K562 (cell line): Measurements from ENCODE around the gene BOC. TPM values are rescaled to one million over a fixed set of nuclear protein-coding genes. Genes with fewer than 3 reads are reported as not detected.

ENCODE experiments used
- ATAC-seq: fragments of 200-7000 bp; cut with Tn5 transposase; 3 replicates; pipeline ENCODE4 v1.9.1; 2020; ENCODE audit warnings: moderate library complexity
- BruUV-seq: library from RNA; stranded (reverse); fragments of 400-500 nt; replicated peaks from 2 replicates; lab custom pipeline; 2021; lab: Mats Ljungman, UMichigan
- CTCF ChIA-PET: fragments of 300-600 bp; formaldehyde crosslinking; extraction: SDS; loops from one replicate; lab custom pipeline; 2021; ENCODE audit warnings: low intra/inter-chr PET ratio; lab: Yijun Ruan, JAX
- POLR2A ChIA-PET: fragments of 300-600, 350-650 bp; sonication (Branson Sonifier 250); formaldehyde crosslinking; extraction: SDS; loops from one replicate; lab custom pipeline; 2021; ENCODE audit warnings: antibody characterized with exemption, inconsistent platforms; lab: Yijun Ruan, JAX
- DNase-seq, 4 experiments: peaks; one replicate each; pipeline versions ENCODE4 v3.0.0 to v3.0.0-alpha.2; 2011 to 2018; ENCODE audit warnings: low spot score in 3 of 4, mixed read lengths in 3 of 4; ENCODE audit errors: extremely low read depth in 1 of 4
- FAIRE-seq: peaks from 2 replicates; lab custom pipeline; 2011; peaks lifted over from hg19 to GRCh38; lab: Jason Lieb, UNC
- H2AFZ ChIP-seq: 2 replicates; pipeline ENCODE4 v1.6.0; 2011; ENCODE audit warnings: low read depth, low read length, control low read depth, inconsistent platforms
- H3K27ac ChIP-seq: fragments of 200-600 bp; 3 replicates; pipeline ENCODE4 v1.8.0; 2011; ENCODE audit warnings: low read depth, mild to moderate bottlenecking, control low read depth, inconsistent platforms, low read length, moderate library complexity, mixed read lengths; ENCODE audit errors: extremely low read depth
- H3K27me3 ChIP-seq, 2 experiments: fragments of 300-600 bp in 1 of 2; 2 replicates in 1 of 2; 3 replicates in 1 of 2; pipeline versions ENCODE4 v1.6.0 to v1.8.0; 2011; ENCODE audit warnings: inconsistent platforms in 2 of 2, low read length in 2 of 2, mild to moderate bottlenecking in 1 of 2, mixed read lengths in 1 of 2, moderate library complexity in 1 of 2; ENCODE audit not compliant: control insufficient read depth in 2 of 2, insufficient read depth in 2 of 2
- H3K36me3 ChIP-seq: fragments of 300-600 bp; 3 replicates; pipeline ENCODE4 v1.8.0; 2011; ENCODE audit warnings: mild to moderate bottlenecking, low read length, inconsistent platforms; ENCODE audit not compliant: control insufficient read depth, insufficient read depth
- H3K4me1 ChIP-seq, 2 experiments: fragments of 200-600 bp in 1 of 2; replicated peaks in 1 of 2; 2 replicates in 1 of 2; 3 replicates in 1 of 2; pipeline versions ENCODE4 v1.5.1 to v1.8.0; 2011; ENCODE audit warnings: inconsistent platforms in 2 of 2, low read length in 2 of 2, mild to moderate bottlenecking in 1 of 2, mixed read lengths in 1 of 2, moderate library complexity in 1 of 2; ENCODE audit not compliant: control insufficient read depth in 2 of 2, insufficient read depth in 2 of 2
- H3K4me2 ChIP-seq: 2 replicates; pipeline ENCODE4 v1.6.1; 2011; ENCODE audit warnings: low read length, control low read depth, inconsistent platforms, mixed read lengths; ENCODE audit not compliant: insufficient read depth
- H3K4me3 ChIP-seq: fragments of 200-600 bp; sonication (generic), shearing (Covaris generic); 2 replicates; pipeline ENCODE4 v1.5.1; 2016; ENCODE audit warnings: control low read depth, inconsistent platforms
- H3K79me2 ChIP-seq: fragments of 200-600 bp; 3 replicates; pipeline ENCODE4 v1.8.0; 2011; ENCODE audit warnings: low read length, inconsistent platforms; ENCODE audit not compliant: control insufficient read depth, insufficient read depth
- H3K9ac ChIP-seq, 2 experiments: 2 replicates each; pipeline versions ENCODE4 v1.6.0 to v1.6.1; 2011; ENCODE audit warnings: low read depth in 2 of 2, low read length in 2 of 2, control low read depth in 1 of 2, inconsistent platforms in 1 of 2, mild to moderate bottlenecking in 1 of 2, mixed read lengths in 1 of 2; ENCODE audit not compliant: insufficient read depth in 1 of 2
- H3K9me1 ChIP-seq: one replicate; pipeline ENCODE4 v1.6.0; 2011; ENCODE audit warnings: inconsistent platforms, mild to moderate bottlenecking, low read length, moderate library complexity; ENCODE audit not compliant: control insufficient read depth, insufficient read depth
- H3K9me3 ChIP-seq: replicated peaks from 2 replicates; pipeline ENCODE4 v1.5.1; 2011; ENCODE audit warnings: low read depth, low read length, inconsistent platforms; ENCODE audit not compliant: control insufficient read depth, insufficient read depth
- H4K20me1 ChIP-seq: replicated peaks from 2 replicates; pipeline ENCODE4 v1.6.1; 2011; ENCODE audit warnings: low read length, inconsistent platforms, mixed read lengths; ENCODE audit not compliant: control insufficient read depth, insufficient read depth
- ARID2 ChIP-seq: fragments of 450-650 bp; IDR thresholded peaks from 2 replicates; pipeline ENCODE4 v1.6.1; 2017; ENCODE audit warnings: antibody characterized with exemption, mild to moderate bottlenecking
- COPS2 ChIP-seq: fragments of 450-650 bp; conservative IDR thresholded peaks from 2 replicates; pipeline ENCODE4 v1.6.1; 2016; ENCODE audit warnings: mild to moderate bottlenecking, moderate library complexity
- HDAC2 ChIP-seq: fragments of 450-650 bp; IDR thresholded peaks from 2 replicates; pipeline ENCODE4 v1.6.1; 2016; ENCODE audit warnings: mild to moderate bottlenecking
- KLF1 ChIP-seq: fragments of 450-650 bp; IDR thresholded peaks from 2 replicates; pipeline ENCODE4 v1.6.1; 2016; ENCODE audit warnings: missing genetic modification characterization, missing compliant biosample characterization
- PTRF ChIP-seq: fragments of 450-650 bp; IDR thresholded peaks from 2 replicates; pipeline ENCODE4 v1.6.1; 2016; ENCODE audit warnings: mild to moderate bottlenecking, missing genetic modification characterization, missing compliant biosample characterization
- PURB ChIP-seq: sonication (generic); formaldehyde crosslinking; IDR thresholded peaks from 2 replicates; pipeline ENCODE4 v1.9.0; 2021; ENCODE audit warnings: low read depth, mild to moderate bottlenecking, missing genetic modification reagents
- RAD21 ChIP-seq, 2 experiments: fragments of 250-450 bp in 1 of 2; fragments of 450-650 bp in 1 of 2; sonication (Bioruptor Pico) in 1 of 2; formaldehyde crosslinking in 1 of 2; IDR thresholded peaks in 1 of 2; conservative IDR thresholded peaks in 1 of 2; 2 replicates each; pipeline versions ENCODE4 v1.4.0 to v1.8.0; 2020 to 2022; ENCODE audit warnings: mild to moderate bottlenecking in 2 of 2, moderate library complexity in 1 of 2
- SFPQ ChIP-seq: fragments of 200-400 bp; formaldehyde crosslinking; IDR thresholded peaks from 2 replicates; pipeline ENCODE4 v1.6.1; 2017; ENCODE audit warnings: mild to moderate bottlenecking, low read depth, low read length, moderate library complexity
- TCF3 ChIP-seq: sonication (generic); formaldehyde crosslinking; IDR thresholded peaks from 2 replicates; pipeline ENCODE4 v1.4.0; 2020; ENCODE audit warnings: mild to moderate bottlenecking, missing genetic modification reagents
- ZBTB1 ChIP-seq: sonication (generic); formaldehyde crosslinking; IDR thresholded peaks from 2 replicates; pipeline ENCODE4 v1.8.1; 2023; ENCODE audit warnings: missing genetic modification reagents, low read depth, mild to moderate bottlenecking, borderline replicate concordance
- ZNF76 ChIP-seq: fragments of 250-450 bp; sonication (Bioruptor Pico); IDR thresholded peaks from 2 replicates; pipeline ENCODE4 v1.4.0; 2020; ENCODE audit warnings: mild to moderate bottlenecking, moderate library complexity, borderline replicate concordance
- WGBS: fragments of 100-300 bp; shearing (Covaris generic); methylation state at CpG from one replicate; pipeline ENCODE4 v1.1.6; 2016; ENCODE audit warnings: low coverage, mixed read lengths; ENCODE audit not compliant: insufficient coverage; ENCODE audit errors: missing lambda C conversion rate; 5-methylcytosine and 5-hydroxymethylcytosine counted together
- in situ Hi-C: fragments of 300-500 bp; cut with MboI; formaldehyde crosslinking; loops from 4 replicates; pipeline ENCODE4 v1.15.0; 2018; ENCODE audit warnings: inconsistent platforms, mixed read lengths
- intact Hi-C: fragments of 100-400 bp; cut with micrococcal nuclease; formaldehyde crosslinking; loops from 2 replicates; pipeline ENCODE4 v1.14.2; 2022
- polyA plus RNA-seq, 8 experiments: library from polyadenylated mRNA; depleted of rRNA in 4 of 8; stranded (reverse) in 5 of 8; unstranded in 3 of 8; fragments of >200 nt; fragmentation: Nextera tagmentation in 2 of 8; fragmentation: Illumina TruSeq in 1 of 8; extraction: Ambion mirVana in 2 of 8; extraction: Trizol in 1 of 8; gene quantifications; 2 replicates each; pipeline versions ENCODE4 v1.2.1 to v1.2.3, GENCODE V29; 2011 to 2014; ENCODE audit warnings: inconsistent platforms in 1 of 8, missing spikeins in 1 of 8
- total RNA-seq, 7 experiments: library from RNA; depleted of rRNA in 6 of 7; stranded (reverse); fragments of >200 nt in 6 of 7; fragmentation: Illumina TruSeq in 2 of 7; extraction: Trizol in 2 of 7; gene quantifications; 2 replicates each; pipeline versions ENCODE4 v1.2.1 to v1.2.3, GENCODE V29; 2011 to 2021; ENCODE audit warnings: low replicate concordance in 1 of 7

Gene BOC
- total and polyA plus RNA-seq, 9 of the 15 experiments (the other 6 are each of a cell fraction or from before 2014, with no cell fraction given): not detected

GRCh38 chr3:113240841-113241240, 29.5 kb downstream of the BOC start:
- intact Hi-C loops: no loop called here
- H3K4me1 ChIP-seq: no peaks in the 10 kb centered on the region
- no peak overlapping the region for H2AFZ ChIP-seq
- H3K9me1 ChIP-seq: no peaks in the 10 kb centered on the region
- no peaks in the 10 kb centered on the region for H3K9me3 ChIP-seq
- H3K27me3 ChIP-seq: peaks cover 0 to 5% of the 10 kb centered on the region in 2 experiments; a peak in 1 of 5 replicates
- no peaks in the 10 kb centered on the region for H3K79me2 ChIP-seq
- POLR2A ChIA-PET: no interaction called here
- H3K9ac ChIP-seq: no peak overlapping the region
- no peaks in the 10 kb centered on the region for H4K20me1 ChIP-seq
- H3K36me3 ChIP-seq: no peaks in the 10 kb centered on the region
- no peak for TF ChIP-seq HDAC2
- TF ChIP-seq PURB (CRISPR knock-in tag): no peak
- TF ChIP-seq RAD21 (CRISPR knock-in tag; conservative IDR thresholded peaks at IDR 0.05 in 1 of 2, IDR thresholded peaks at IDR 0.05 in 1 of 2): no peak
- TF ChIP-seq COPS2: no peak
- TF ChIP-seq KLF1 (tag): no peak
- TF ChIP-seq ARID2: no peak
- no peak for TF ChIP-seq ZNF76 (CRISPR knock-in tag)
- TF ChIP-seq SFPQ: no peak
- TF ChIP-seq PTRF (tag): no peak
- TF ChIP-seq TCF3: no peak
- TF ChIP-seq ZBTB1: no peak
- TF ChIP-seq, all 486 proteins: peak for 0
- Histone ChIP-seq H3K4me2 (no peak overlapping the region), H3K27ac (no peak overlapping the region), H3K4me3 (no peak overlapping the region)
- CTCF ChIA-PET: no interaction called here
- FAIRE-seq (no peak), DNase-seq (no peak), ATAC-seq (no peak)
- 0% methylated on average over 2 of the region's 3 CpGs for WGBS
- in situ Hi-C loops: no loop called here
- BruUV-seq: no TSS peak
